HepG2 (cell line): Measurements from ENCODE around the gene ACSL4. TPM values are rescaled to one million over a fixed set of nuclear protein-coding genes. Genes with fewer than 3 reads are reported as not detected.

Experiments
- ATAC-seq: fragments of 200-7000 bp; cut with Tn5 transposase; 3 replicates; pipeline ENCODE4 v1.9.1; 2020; ENCODE audit warnings: mild to moderate bottlenecking, moderate library complexity
- Bru-seq: library from RNA; stranded (reverse); fragments of 400-500 nt; gene quantifications from one replicate; lab custom pipeline; 2021; lab: Mats Ljungman, UMichigan
- BruChase-seq, 2 experiments: library from RNA; stranded (reverse); fragments of 400-500 nt; gene quantifications; one replicate each; lab custom pipeline; 2021; lab: Mats Ljungman, UMichigan
- BruUV-seq: library from RNA; stranded (reverse); fragments of 400-500 nt; replicated peaks from 2 replicates; lab custom pipeline; 2021; lab: Mats Ljungman, UMichigan
- CTCF ChIA-PET: fragments of 300-600 bp; formaldehyde crosslinking; extraction: SDS; loops from one replicate; lab custom pipeline; 2021; ENCODE audit warnings: low total read pairs, inconsistent platforms, low intra/inter-chr PET ratio; lab: Yijun Ruan, JAX
- POLR2A ChIA-PET: fragments of 350-600 bp; sonication (Branson Sonifier 250); formaldehyde crosslinking; loops from one replicate; lab custom pipeline; 2020; ENCODE audit warnings: antibody characterized with exemption, inconsistent platforms; lab: Yijun Ruan, JAX
- DNase-seq: peaks from one replicate; pipeline ENCODE4 v3.0.0-alpha.2; 2015; ENCODE audit warnings: low spot score
- FAIRE-seq: peaks from 3 replicates; lab custom pipeline; 2011; peaks lifted over from hg19 to GRCh38; lab: Jason Lieb, UNC
- H2AFZ ChIP-seq: one replicate; pipeline ENCODE4 v1.6.1; 2011; ENCODE audit warnings: low read length, inconsistent platforms
- H3K27ac ChIP-seq: fragments of 300-600 bp; 3 replicates; pipeline ENCODE4 v1.8.0; 2011; ENCODE audit warnings: mixed run types, mild to moderate bottlenecking, mixed read lengths, low read length, inconsistent platforms; ENCODE audit not compliant: insufficient read depth; ENCODE audit errors: extremely low read length
- H3K27me3 ChIP-seq, 2 experiments: fragments of 200-600 bp in 1 of 2; 2 replicates in 1 of 2; 3 replicates in 1 of 2; pipeline versions ENCODE4 v1.6.0 to v1.8.0; 2011; ENCODE audit warnings: low read length in 2 of 2, mild to moderate bottlenecking in 2 of 2, moderate library complexity in 2 of 2, inconsistent platforms in 1 of 2; ENCODE audit not compliant: insufficient read depth in 2 of 2, control insufficient read depth in 1 of 2
- H3K36me3 ChIP-seq, 2 experiments: fragments of 200-600 bp in 1 of 2; replicated peaks in 1 of 2; 2 replicates in 1 of 2; 3 replicates in 1 of 2; pipeline versions ENCODE4 v1.5.1 to v1.8.0; 2011; ENCODE audit warnings: low read length in 2 of 2, inconsistent platforms in 1 of 2; ENCODE audit not compliant: insufficient read depth in 2 of 2, control insufficient read depth in 1 of 2
- H3K4me1 ChIP-seq: 2 replicates; pipeline ENCODE4 v1.5.1; 2012; ENCODE audit warnings: low read length, inconsistent platforms; ENCODE audit not compliant: insufficient read depth
- H3K4me2 ChIP-seq: 2 replicates; pipeline ENCODE4 v1.6.0; 2011; ENCODE audit warnings: low read depth, low read length, inconsistent platforms
- H3K4me3 ChIP-seq, 3 experiments: fragments of 200-600 bp in 1 of 3; sonication (generic), shearing (Covaris generic) in 1 of 3; replicated peaks in 1 of 3; 2 replicates each; pipeline ENCODE4 v1.5.1; 2011 to 2016; ENCODE audit warnings: low read length in 3 of 3, inconsistent platforms in 2 of 3, low read depth in 2 of 3, mild to moderate bottlenecking in 2 of 3, control low read depth in 1 of 3, mixed read lengths in 1 of 3; ENCODE audit not compliant: insufficient read depth in 1 of 3
- H3K79me2 ChIP-seq: one replicate; pipeline ENCODE4 v1.6.1; 2011; ENCODE audit warnings: low read length, inconsistent platforms; ENCODE audit not compliant: insufficient read depth
- H3K9ac ChIP-seq: 2 replicates; pipeline ENCODE4 v1.6.0; 2011; ENCODE audit warnings: mild to moderate bottlenecking, low read depth, low read length, inconsistent platforms; ENCODE audit not compliant: insufficient read depth
- H3K9me3 ChIP-seq: 2 replicates; pipeline ENCODE4 v1.5.1; 2012; ENCODE audit warnings: mild to moderate bottlenecking, low read length
- H4K20me1 ChIP-seq: 2 replicates; pipeline ENCODE4 v1.6.0; 2011; ENCODE audit warnings: inconsistent platforms, mild to moderate bottlenecking, low read length, moderate library complexity; ENCODE audit not compliant: insufficient read depth
- ETV5 ChIP-seq: IDR thresholded peaks from 2 replicates; pipeline ENCODE4 v1.6.1; 2018; ENCODE audit warnings: missing biosample characterization, missing genetic modification reagents, inconsistent platforms, borderline replicate concordance
- HNRNPL ChIP-seq: fragments of 200-400 bp; formaldehyde crosslinking; IDR thresholded peaks from 2 replicates; pipeline ENCODE4 v1.6.1; 2017; ENCODE audit warnings: mild to moderate bottlenecking, low read depth, low read length
- ISL2 ChIP-seq: sonication (generic); formaldehyde crosslinking; IDR thresholded peaks from 2 replicates; pipeline ENCODE4 v1.5.0; 2020; ENCODE audit warnings: missing genetic modification reagents
- KAT8 ChIP-seq: IDR thresholded peaks from 2 replicates; pipeline ENCODE4 v1.6.1; 2016; ENCODE audit warnings: missing genetic modification reagents, missing compliant biosample characterization
- NFYB ChIP-seq: sonication (generic); formaldehyde crosslinking; IDR thresholded peaks from 2 replicates; pipeline ENCODE4 v1.4.0; 2020; ENCODE audit warnings: missing genetic modification reagents
- PHF8 ChIP-seq: sonication (generic); formaldehyde crosslinking; IDR thresholded peaks from 2 replicates; pipeline ENCODE4 v1.5.0; 2020; ENCODE audit warnings: missing genetic modification reagents
- U2AF1 ChIP-seq: fragments of 200-400 bp; formaldehyde crosslinking; optimal IDR thresholded peaks from 2 replicates; pipeline ENCODE3; 2017; ENCODE audit warnings: mild to moderate bottlenecking, low read depth, low read length
- ZNF468 ChIP-seq: sonication (generic); formaldehyde crosslinking; IDR thresholded peaks from 2 replicates; pipeline ENCODE4 v1.8.0; 2022; ENCODE audit warnings: mild to moderate bottlenecking, moderate library complexity, missing genetic modification reagents
- ZNF558 ChIP-seq: sonication (generic); formaldehyde crosslinking; IDR thresholded peaks from 2 replicates; pipeline ENCODE4 v1.9.0; 2022; ENCODE audit warnings: mild to moderate bottlenecking, missing genetic modification reagents, borderline replicate concordance
- ZNF761 ChIP-seq: sonication (generic); formaldehyde crosslinking; conservative IDR thresholded peaks from 2 replicates; pipeline ENCODE4 v1.4.0; 2020; ENCODE audit warnings: mild to moderate bottlenecking, missing genetic modification reagents
- WGBS: methylation state at CpG from one replicate; pipeline ENCODE4 v1.1.6; 2017; ENCODE audit warnings: low lambda C conversion rate; 5-methylcytosine and 5-hydroxymethylcytosine counted together
- in situ Hi-C: cut with HindIII; loops from 2 replicates; pipeline ENCODE4 v1.10.0; 2017; ENCODE audit warnings: low pct_unique_long_range_greater_than_20kb; ENCODE audit not compliant: extremely low pct_ligation_motif_present
- intact Hi-C: fragments of 100-400 bp; cut with micrococcal nuclease; formaldehyde crosslinking; loops from one replicate; pipeline ENCODE4 v1.10.0; 2022; ENCODE audit not compliant: unreplicated experiment
- long read RNA-seq, 2 experiments: library from RNA in 1 of 2; library from polyadenylated mRNA in 1 of 2; stranded (forward) in 1 of 2; unstranded in 1 of 2; transcript quantifications; one replicate each; pipeline ENCODE4 v2.0.0, GENCODE V29; 2019 to 2022
- polyA minus RNA-seq, 3 experiments: library from RNA; depleted of rRNA, polyadenylated mRNA; stranded (reverse); fragments of >200 nt; gene quantifications; 2 replicates each; pipeline ENCODE4 v1.2.3, GENCODE V29; 2011; ENCODE audit warnings: low replicate concordance in 1 of 3
- polyA plus RNA-seq, 8 experiments: library from polyadenylated mRNA; depleted of rRNA in 3 of 8; stranded (reverse) in 7 of 8; unstranded in 1 of 8; fragments of >200 nt; fragmentation: Illumina TruSeq in 4 of 8; extraction: Trizol in 4 of 8; gene quantifications; 2 replicates each; pipeline versions ENCODE4 v1.2.1 to v1.2.3, GENCODE V29; 2011 to 2016; ENCODE audit warnings: low read depth in 4 of 8, missing spikeins in 1 of 8, mixed read lengths in 1 of 8; ENCODE audit not compliant: insufficient read depth in 1 of 8
- total RNA-seq, 5 experiments: library from RNA; depleted of rRNA; stranded (reverse); fragments of >200 nt; fragmentation: Illumina TruSeq; extraction: Trizol; gene quantifications; 2 replicates each; pipeline ENCODE4 v1.2.3, GENCODE V29; 2016; ENCODE audit warnings: low read depth in 1 of 5
- TF ChIP-seq, protein P1 (sequence below): sonication (generic); formaldehyde crosslinking; IDR thresholded peaks from 2 replicates; pipeline ENCODE4 v1.9.0; 2022; ENCODE audit warnings: missing genetic modification reagents, mild to moderate bottlenecking, borderline replicate concordance
- TF ChIP-seq, protein P2 (sequence below): sonication (generic); formaldehyde crosslinking; IDR thresholded peaks from 2 replicates; pipeline ENCODE4 v1.4.0; 2020; ENCODE audit warnings: missing genetic modification reagents
- TF ChIP-seq, protein P3 (sequence below): sonication (generic); formaldehyde crosslinking; IDR thresholded peaks from 2 replicates; pipeline ENCODE4 v1.8.1; 2023; ENCODE audit warnings: mild to moderate bottlenecking, missing genetic modification reagents, borderline replicate concordance

Gene ACSL4
- total RNA-seq (2016; rRNA removed; fragmentation: Illumina TruSeq; extraction: Trizol) (316 and 521 TPM in 2 replicates), polyA plus RNA-seq (2011; rRNA removed) (176 and 207 TPM in 2 replicates), polyA minus RNA-seq (2011; rRNA and poly(A)+ RNA removed; ENCODE audit: low replicate concordance) (51.4 and 478 TPM in 2 replicates), Bru-seq, nascent RNA (percentile 98 among the genes with signal in this experiment), BruChase-seq, experiment 1, labeled RNA remaining after a 6-hour chase (percentile 97 among the genes with signal in this experiment), BruChase-seq, experiment 2, labeled RNA remaining after a 2-hour chase (percentile 97 among the genes with signal in this experiment)
- 26.7 and 28.6 TPM in 2 replicates for total RNA-seq (2016; cell fraction: cytosol; rRNA removed; fragmentation: Illumina TruSeq; extraction: Trizol; ENCODE audit: low read depth)
- 304 and 484 TPM in 2 replicates for total RNA-seq (2016; cell fraction: insoluble cytoplasmic fraction; rRNA removed; fragmentation: Illumina TruSeq; extraction: Trizol)
- 83.2 and 99.0 TPM in 2 replicates for total RNA-seq (2016; cell fraction: membrane; rRNA removed; fragmentation: Illumina TruSeq; extraction: Trizol)
- total RNA-seq (2016; cell fraction: nucleus; rRNA removed; fragmentation: Illumina TruSeq; extraction: Trizol) = 195 and 201 TPM in 2 replicates
- 107 and 171 TPM in 2 replicates for polyA plus RNA-seq (2011; cell fraction: cytosol; rRNA removed)
- polyA plus RNA-seq (2011; cell fraction: nucleus; rRNA removed) = 84.2 and 108 TPM in 2 replicates
- 293 and 329 TPM in 2 replicates for polyA plus RNA-seq (2012)
- 5.7 and 7.1 TPM in 2 replicates for polyA plus RNA-seq (2016; cell fraction: cytosol; fragmentation: Illumina TruSeq; extraction: Trizol; ENCODE audit: low read depth)
- polyA plus RNA-seq (2016; cell fraction: insoluble cytoplasmic fraction; fragmentation: Illumina TruSeq; extraction: Trizol; ENCODE audit: low read depth) = 281 and 310 TPM in 2 replicates
- polyA plus RNA-seq (2016; cell fraction: membrane; fragmentation: Illumina TruSeq; extraction: Trizol; ENCODE audit: low read depth) = 26.0 and 28.9 TPM in 2 replicates
- 191 and 192 TPM in 2 replicates for polyA plus RNA-seq (2016; cell fraction: nucleus; fragmentation: Illumina TruSeq; extraction: Trizol; ENCODE audit: insufficient read depth, low read depth)
- polyA minus RNA-seq (2011; cell fraction: cytosol; rRNA and poly(A)+ RNA removed) = 475 and 658 TPM in 2 replicates
- 386 and 495 TPM in 2 replicates for polyA minus RNA-seq (2011; cell fraction: nucleus; rRNA and poly(A)+ RNA removed)
- long read RNA-seq, experiment 1, full-length matches to known transcripts = 8 of 132 reads
- long read RNA-seq, experiment 1, partial matches to known transcripts = 78 of 132 reads
- long read RNA-seq, experiment 1, other reads (novel, unspliced or antisense) = 46 of 132 reads
- long read RNA-seq, experiment 2, full-length matches to known transcripts = 1 of 237 reads
- long read RNA-seq, experiment 2, partial matches to known transcripts = 6 of 237 reads
- long read RNA-seq, experiment 2, other reads (novel, unspliced or antisense) = 230 of 237 reads

DNA sequence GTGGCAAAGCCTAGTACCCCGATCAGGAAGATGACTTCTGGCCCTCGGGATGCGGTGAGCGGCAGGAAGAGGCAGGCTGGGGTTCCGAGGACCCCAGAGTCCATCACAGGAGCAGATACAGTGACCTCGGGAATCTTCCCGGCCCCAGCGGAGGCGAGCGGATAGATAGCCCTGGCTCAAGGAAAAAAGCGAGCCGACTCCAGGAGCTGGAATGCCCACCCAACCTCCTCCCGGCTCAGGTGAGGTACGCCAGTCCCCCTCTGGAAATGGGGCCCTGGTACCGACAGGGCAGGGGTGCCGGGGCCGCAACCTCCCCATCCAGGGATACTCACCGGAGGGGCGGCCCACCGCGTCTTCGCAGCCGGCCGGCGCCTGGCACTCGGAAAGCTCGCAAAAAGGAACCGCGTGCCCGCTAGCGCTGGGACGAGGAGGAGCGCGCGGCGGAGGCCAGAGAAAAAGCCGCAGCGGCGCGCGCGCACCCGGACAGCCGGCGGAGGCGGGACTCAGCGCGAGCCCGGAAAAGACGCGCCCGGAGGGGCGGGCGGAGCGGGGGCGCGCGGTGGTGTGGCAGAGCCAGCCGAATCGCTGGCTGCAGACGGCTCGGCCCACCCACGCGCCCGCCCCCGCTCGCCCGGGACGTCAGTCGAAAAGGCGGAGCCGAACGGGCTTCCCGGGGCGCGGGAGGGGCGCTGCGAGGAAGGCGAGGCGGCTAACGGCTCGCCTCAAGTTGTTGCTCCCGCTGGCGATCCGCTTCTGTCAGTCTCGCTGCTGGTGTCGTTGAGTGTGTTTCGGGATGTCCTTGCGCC, at the start of gene ACSL4:
Gene ACSL4, minus strand, starts transcription at position 451 of the 806 bp plus-strand sequence. CDS start 49,894 bp downstream, outside the sequence.
- peaks cover 75% of the 10 kb centered on the region for H3K79me2 ChIP-seq
- in situ Hi-C loops = loop anchor here (10.0 kb wide), 3 partner anchors 92 to 152 kb away; no protein-coding TSS in a partner anchor
- 0 out of 2 replicates have a peak, but pooled peaks have one; percentile 30 for TF ChIP-seq ZNF761
- no peak for TF ChIP-seq U2AF1
- TF ChIP-seq, protein P1, sequence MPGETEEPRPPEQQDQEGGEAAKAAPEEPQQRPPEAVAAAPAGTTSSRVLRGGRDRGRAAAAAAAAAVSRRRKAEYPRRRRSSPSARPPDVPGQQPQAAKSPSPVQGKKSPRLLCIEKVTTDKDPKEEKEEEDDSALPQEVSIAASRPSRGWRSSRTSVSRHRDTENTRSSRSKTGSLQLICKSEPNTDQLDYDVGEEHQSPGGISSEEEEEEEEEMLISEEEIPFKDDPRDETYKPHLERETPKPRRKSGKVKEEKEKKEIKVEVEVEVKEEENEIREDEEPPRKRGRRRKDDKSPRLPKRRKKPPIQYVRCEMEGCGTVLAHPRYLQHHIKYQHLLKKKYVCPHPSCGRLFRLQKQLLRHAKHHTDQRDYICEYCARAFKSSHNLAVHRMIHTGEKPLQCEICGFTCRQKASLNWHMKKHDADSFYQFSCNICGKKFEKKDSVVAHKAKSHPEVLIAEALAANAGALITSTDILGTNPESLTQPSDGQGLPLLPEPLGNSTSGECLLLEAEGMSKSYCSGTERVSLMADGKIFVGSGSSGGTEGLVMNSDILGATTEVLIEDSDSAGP = peak; percentile 47
- TF ChIP-seq ISL2 (CRISPR knock-in tag) = no peak
- TF ChIP-seq ZNF468 = no peak
- TF ChIP-seq KAT8 (CRISPR knock-in tag) = 0 out of 2 replicates have a peak, but pooled peaks have one; percentile 12
- TF ChIP-seq, protein P2, sequence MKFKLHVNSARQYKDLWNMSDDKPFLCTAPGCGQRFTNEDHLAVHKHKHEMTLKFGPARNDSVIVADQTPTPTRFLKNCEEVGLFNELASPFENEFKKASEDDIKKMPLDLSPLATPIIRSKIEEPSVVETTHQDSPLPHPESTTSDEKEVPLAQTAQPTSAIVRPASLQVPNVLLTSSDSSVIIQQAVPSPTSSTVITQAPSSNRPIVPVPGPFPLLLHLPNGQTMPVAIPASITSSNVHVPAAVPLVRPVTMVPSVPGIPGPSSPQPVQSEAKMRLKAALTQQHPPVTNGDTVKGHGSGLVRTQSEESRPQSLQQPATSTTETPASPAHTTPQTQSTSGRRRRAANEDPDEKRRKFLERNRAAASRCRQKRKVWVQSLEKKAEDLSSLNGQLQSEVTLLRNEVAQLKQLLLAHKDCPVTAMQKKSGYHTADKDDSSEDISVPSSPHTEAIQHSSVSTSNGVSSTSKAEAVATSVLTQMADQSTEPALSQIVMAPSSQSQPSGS (CRISPR knock-in tag) = no peak
- TF ChIP-seq, protein P3, sequence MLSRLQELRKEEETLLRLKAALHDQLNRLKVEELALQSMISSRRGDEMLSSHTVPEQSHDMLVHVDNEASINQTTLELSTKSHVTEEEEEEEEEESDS (CRISPR knock-in tag) = no peak
- TF ChIP-seq PHF8 (CRISPR knock-in tag) = peak; percentile 53
- TF ChIP-seq NFYB (CRISPR knock-in tag) = peak; percentile 57
- TF ChIP-seq ZNF558 (CRISPR knock-in tag) = peak; percentile 58; the same call in 1 of the 2 replicates
- no peak; the same call in 1 of the 2 replicates for TF ChIP-seq ETV5
- TF ChIP-seq HNRNPL = 0 out of 2 replicates have a peak, but pooled peaks have one; percentile 60

More for the DNA sequence above, at the start of gene ACSL4:
- Histone ChIP-seq H3K4me1 (peaks cover 44% of the 10 kb centered on the region), H3K9me3 (no peaks in the 10 kb centered on the region), H3K4me3 (peak within 1 kb of the TSS; percentile 85 to 91 (median 89)), H3K36me3 (0 out of 5 replicates have a peak, but pooled peaks cover 0 to 2% of the 10 kb centered on the region in 2 experiments), H3K9ac (peak within 1 kb of the TSS; percentile 98), H3K4me2 (peak within 1 kb of the TSS; percentile 90), H3K27me3 (no peaks in the 10 kb centered on the region; a peak in 1 of 5 replicates), H3K27ac (peak within 1 kb of the TSS; percentile 91), H2AFZ (no peak within 1 kb of the TSS), H4K20me1 (peaks cover 3% of the 10 kb centered on the region; the same call in 1 of the 2 replicates)
- BruUV-seq = no TSS peak
- intact Hi-C loops = no loop called here
- WGBS = no CpG with 5 or more reads among the region's 89 CpGs
- POLR2A ChIA-PET = interaction anchor here (1.0 to 2.6 kb wide), 8 partner anchors 9 to 124 kb away, joined by 3 to 17 read pairs (median 5); no protein-coding TSS in a partner anchor
- ATAC-seq = peak; percentile 96
- DNase-seq = peak; percentile 63
- FAIRE-seq = no peak
- CTCF ChIA-PET = no interaction called here
